Measurements from ENCODE around the gene CTSA.
"Not testable (repeated sequence)": the region's sequence is repeated elsewhere in the genome, so short reads cannot be mapped to it uniquely, and the experiment has no call there.

The CTSA gene

DNA sequence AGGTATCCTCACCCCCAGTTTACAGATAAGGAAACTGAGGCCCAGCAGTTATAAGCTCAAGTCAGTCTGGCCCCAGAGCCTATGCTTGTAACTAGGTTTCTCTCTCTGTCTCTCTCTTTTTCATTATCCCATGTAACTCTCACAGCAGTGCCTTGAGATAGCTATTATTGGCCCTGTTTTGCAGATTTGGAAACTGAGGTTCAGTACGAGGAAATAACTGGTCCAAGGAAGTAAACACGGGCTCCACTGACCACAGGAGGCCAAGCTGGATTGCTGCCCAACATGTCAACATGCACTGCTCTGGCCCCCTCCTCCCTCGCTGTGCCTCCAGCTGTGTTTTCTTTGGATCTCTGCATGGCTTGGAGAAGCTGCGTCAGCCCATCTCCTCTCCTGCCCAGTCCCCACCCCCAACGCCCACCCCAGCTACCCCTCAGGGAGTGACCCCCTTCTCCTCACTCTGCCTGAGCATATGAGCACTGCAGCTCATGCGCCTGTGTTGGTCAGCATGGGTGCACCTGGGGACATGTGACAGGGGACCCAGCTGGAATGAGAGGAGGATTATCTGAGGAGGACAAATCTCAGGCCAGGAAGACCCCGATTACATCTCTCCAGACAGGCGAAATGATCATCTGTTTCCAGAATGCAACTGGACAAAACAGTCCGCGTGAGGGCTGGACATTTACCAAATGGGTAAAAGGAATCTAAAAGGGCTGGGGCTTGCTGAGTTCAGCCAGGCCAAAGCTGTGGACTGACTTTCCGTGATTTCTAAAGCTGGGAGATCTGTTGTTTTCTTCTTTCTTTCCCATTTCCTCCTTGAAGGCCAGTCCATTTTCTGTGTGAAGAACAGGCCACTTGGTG is 28.6 kb downstream of the CTSA start:
- DNase-seq = no peak

DNA sequence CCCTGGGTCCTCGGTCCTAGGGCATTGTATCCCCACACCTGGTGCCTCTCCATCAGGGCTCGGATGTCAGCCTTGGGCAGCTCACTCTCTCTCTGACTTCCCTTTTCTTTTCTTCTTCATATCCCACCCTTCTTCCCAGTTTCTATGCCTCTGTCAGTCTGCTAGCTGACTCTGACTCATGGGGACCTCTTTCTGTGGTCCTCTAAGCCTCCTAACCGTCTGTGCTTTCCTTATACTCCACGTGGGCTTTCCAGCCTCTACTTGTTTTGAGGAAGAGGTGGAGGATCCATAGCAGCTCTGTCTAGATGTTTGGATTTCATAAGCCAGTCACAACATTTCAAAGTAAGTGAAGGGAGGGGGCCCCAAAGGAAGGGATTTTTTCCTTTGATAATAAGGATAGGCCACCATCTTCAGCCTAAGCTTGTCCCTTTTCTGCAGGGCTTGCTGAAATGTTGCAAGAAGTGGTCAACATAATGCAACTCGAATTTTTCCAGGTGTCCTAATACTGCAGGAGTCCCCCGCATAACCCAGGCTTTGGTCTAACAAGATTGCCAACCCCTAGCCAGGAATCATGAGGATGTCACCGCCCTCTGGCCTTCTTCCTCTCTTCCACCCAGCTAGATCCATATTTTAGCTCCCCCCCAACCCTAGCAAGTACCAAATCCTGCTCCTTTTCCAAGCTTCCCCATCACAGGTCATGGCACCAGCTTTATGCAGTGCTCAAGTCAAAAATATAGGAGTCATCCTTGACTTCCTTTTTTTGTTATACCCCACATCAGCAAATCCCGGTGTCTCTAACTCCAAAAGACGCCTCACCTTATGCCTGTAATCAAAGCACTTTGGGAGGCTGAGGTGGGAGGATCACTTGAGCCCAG is 29.6 kb downstream of the CTSA start:
- no peak for DNase-seq

DNA sequence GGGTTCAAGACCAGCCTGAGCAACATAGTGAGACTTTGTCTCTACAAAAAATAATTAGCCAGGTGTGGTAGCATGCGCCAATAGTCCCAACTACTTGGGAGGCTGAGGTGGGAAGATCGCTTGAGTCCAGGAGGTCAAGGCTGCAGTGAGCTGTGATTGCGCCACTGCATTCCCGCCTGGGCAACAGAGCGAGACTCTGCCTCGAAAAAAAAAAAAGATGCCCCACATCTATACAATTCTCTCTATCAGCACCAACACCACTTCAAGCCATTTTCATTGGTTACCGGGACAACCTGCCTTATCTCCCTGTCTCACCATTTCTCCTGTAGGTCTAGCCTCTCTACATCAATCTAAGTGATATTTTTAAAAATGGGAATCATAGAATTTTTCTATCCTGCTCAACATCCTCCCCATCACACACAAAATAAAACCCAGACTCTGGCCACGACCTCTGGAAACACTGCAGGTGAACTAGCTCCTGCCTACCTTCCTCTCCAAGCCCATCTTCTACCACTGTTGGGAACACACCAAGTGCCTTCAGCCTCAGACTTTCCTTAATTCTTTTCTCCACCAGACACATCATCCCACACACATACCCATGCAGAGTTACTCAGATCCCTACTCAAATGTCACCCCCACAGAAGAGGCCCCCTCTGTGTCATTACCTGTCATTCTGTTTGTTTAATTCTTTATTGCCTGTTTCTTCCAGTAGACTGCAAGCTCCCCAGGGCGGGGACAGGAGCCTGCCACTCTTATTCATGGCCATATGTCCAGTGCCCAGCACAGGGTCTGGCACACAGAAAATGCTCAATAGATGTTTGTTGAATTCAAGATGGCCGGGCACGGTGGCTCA is 30.4 kb downstream of the CTSA start:
- no peak for DNase-seq

DNA sequence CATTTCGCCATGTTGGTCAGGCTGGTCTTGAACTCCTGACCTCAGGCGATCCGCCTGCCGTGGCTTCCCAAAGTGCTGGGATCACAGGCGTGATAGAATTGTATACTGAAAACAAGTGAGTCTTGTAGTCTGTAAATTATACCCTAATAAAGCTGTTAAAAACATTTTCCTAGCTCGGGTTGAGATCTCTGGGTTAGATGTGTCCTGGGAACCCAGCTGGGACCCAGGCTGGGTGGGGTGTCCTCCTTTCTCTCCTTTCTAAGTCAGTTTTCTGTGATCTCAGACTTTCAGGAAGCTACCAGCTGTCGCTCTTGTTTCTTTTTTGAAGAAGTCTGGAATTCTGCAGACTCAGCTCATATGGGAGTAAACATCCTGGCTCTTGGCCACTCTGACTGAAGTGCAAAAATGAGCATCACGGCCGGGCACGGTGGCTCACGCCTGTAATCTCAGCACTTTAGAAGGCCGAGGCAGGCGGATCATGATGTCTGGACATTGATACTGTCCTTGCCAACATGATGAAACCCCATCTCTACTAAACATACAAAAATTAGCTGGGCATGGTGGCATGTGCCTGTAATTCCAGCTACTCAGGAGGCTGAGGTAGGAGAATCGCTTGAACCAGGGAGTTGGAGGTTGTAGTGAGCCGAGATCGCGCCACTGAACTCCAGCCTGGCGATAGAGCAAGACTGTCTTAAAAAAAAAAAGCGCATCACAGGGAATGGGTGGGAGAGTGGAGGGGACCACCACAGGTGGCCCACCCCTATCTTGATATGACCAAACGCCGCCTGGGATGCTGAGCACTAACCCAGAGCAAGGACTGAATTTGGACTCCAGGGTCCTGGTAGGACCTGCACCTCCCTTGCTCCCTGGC is 33.5 kb downstream of the CTSA start:
- no peak for DNase-seq

DNA sequence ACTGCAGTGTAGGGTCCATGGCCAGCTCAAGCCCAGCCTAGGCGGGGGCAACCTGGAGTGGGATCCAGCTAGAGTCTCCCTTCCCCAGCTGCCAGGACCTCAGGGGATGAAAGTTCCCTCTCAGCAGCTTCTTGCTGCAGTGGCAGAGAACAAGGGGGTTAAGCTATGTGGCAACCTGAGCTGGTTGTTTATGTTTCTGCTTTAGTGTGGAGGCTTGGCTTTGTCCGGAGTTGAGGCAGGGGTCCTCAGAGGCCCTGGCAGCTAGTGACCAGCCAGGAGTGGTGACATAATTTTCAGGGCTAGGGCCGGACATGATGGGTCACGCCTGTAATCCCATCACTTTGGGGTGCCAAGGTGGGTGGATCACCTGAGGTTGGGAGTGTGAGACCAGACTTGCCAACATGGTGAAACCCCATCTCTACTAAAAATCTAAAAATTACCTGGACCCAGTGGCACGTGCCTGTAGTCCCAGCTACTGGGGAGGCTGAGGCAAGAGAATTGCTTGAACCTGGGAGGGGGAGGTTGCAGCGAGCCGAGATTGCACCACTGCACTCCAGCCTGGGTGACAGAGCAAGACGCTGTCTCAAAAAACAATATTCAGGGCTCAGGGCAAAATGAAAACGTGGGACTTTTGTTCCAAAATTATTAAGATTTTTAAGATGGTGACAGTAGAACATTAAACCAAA is 34.8 kb downstream of the CTSA start:
- no peak for DNase-seq

DNA sequence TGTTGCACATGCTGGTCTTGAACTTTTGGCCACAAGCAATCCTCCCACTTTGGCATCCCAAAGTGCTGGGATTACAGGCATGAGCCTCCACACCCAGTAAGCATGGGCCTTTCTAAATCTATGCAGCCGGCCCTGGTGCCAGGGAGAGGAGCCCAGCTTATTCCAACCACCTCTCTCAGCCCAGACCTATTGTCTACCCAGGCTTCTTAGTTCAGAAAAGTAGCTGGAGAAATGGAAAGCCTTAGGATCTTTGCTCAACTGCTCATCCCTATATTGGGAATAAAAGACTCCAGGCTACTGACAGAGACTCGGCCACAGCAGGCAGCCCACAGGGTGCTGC is 35.6 kb downstream of the CTSA start:
- DNase-seq = no peak

DNA sequence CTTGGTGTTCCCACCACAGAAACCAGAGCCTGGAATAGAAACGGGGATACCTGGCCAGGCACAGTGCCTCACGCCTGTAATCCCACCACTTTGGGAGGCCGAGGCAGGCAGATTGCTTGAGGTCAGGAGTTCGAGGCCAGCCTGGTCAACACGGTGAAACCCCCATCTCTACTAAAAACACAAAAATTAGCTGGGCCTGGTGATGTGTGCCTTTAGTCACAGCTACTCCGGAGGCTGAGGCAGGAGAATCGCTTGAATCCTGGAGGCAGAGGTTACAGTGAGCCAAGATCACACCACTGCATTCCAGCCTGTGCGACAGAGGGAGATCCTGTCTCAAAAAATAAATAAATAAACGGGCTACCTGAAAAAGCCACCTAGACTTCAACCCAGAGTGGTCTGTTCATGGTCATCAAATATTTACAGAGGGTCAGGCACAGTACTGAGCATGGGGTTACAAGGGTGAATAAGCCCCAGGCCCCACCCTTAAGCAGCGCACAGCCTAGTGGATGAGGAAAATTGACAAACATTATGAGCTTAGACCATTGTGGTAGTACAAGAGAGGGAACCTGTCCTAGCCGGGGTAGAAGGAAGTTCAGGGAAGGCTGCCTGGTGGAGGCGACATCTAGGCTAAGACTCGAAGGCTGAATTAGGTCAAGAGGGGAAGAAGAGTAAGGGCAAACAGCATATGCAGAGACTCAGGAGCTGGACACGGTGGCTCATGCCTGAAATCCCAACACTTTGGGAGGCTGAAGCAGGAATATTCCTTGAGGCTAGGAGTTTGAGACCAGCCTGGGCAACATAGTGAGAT is 36.1 kb downstream of the CTSA start:
- no peak for DNase-seq

DNA sequence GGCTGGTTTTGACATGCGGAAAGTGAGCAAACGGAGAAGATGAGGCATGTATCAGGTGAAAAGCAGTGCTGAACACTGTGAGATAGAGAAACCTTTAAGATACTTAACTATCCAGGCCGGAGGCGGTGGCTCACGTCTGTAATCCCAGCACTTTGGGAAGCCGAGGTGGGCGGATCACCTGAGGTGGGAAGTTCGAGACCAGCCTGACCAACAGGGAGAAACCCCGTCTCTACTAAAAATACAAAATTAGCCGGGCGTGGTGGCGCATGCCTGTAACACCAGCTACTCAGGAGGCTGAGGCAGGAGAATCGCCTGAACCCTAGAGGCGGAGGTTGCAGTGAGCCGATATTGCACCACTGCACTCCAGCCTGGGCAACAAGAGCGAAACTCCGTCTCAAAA is 40.5 kb downstream of the CTSA start:
- not testable (repeated sequence) for DNase-seq

DNA sequence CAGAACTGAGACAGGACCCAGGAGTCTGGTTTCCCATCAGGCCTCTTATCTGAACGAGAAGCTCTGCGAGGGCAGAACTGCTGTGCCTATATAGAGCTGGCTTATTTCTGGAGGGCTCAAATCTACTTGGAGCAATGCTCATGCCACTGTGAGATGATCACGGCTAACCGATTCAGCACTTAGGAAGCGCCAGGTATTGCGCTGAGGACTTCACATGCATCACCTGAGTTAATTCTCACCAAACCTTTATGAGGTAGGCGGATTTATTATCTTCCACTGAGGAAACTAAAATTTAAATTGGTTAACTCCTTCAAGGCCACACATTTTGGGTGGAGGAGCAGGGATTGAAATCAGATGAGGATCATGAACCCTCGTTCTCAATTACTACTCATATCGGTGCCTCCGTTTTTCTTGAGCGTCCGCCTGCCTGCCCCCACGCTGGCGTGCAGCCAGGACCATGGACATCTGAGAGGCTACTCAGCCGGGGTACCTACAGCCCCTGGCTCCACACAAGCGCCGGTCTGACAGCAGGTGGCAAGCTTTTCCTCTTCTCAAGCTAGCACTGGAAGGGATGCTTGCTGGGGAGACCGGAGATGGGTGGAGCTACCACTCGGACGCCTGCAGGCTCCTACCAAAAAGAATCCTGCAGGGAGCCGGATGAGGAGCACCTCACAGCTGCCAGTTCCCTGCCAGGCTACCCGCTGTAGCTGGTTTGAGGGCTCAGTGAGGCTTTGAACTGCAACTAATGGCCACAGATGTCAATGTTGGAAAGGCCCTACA is 42.3 kb downstream of the CTSA start:
- DNase-seq = peak; percentile 48

DNA sequence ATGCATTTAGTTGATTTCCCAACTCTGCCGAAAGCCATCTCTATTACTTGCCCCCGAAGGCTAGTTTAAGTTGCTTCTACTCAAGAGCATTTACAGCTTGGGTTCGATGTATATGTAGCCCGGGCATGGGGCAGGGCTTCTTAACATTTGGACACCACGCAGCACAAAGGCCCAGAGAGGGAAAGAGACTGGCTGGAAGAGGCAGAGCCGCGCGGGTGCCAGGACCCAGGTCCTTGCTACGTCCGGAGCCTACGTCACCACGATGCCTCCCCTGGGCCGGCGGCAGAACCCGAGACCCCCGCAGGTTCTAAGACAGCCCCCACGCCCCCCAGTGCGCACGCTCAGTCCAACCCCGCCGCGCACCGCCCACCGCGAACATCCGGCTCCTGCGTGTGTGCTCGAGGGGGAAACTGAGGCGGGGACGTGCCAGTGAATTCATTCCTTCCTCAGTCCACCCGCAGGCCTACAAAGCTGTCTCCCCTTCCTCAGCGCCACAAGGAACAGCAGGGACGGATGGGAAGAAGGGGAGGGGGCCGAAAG is 43.0 kb downstream of the CTSA start:
- no peak for DNase-seq

DNA sequence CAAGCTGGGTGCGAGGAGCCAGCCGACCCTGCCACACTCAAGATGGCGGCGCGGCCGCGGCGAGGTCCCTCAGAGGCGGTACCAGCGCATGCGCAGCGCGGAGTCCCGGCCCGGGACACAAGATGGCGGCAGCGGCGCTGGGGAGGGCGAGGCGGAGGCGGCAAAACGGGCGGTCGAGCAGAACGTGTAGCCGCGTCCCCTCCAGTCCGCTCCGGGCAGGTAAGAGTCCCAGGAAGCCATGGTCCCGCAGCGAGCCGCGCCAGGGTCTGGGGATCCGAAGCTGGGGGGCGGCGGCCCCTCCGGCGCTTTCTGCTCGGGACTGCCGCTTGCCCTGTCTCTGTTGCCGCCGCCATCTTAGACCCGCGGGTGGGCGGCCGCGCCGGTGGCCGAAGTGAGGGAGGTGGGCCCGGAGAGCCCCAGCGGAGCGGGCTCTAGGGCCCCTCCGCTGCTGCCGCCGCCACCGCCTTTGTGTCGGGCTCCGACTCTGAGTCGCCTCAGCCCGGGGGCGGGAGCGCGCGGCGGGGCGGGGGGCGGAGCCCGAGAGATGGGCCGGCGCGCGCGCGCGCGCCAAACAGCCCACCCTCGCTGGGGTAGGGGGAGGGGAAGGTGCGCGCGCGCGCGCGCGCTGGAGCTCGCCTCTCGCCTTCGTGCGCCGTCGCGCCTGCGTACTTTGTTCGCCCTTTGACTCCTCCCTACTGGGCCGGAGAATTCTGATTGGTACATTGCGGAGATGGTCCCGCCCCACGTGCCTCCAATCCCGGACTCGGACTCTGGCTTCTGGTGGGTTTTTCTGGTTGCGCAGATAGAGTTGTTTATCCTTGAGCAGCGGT is 43.7 kb downstream of the CTSA start, which contains the start of gene PCIF1:
Gene PCIF1, plus strand, starts transcription at position 98 of the 830 bp plus-strand sequence. CDS start 4,317 bp downstream, outside the sequence.
- peak; percentile 98 for DNase-seq

DNA sequence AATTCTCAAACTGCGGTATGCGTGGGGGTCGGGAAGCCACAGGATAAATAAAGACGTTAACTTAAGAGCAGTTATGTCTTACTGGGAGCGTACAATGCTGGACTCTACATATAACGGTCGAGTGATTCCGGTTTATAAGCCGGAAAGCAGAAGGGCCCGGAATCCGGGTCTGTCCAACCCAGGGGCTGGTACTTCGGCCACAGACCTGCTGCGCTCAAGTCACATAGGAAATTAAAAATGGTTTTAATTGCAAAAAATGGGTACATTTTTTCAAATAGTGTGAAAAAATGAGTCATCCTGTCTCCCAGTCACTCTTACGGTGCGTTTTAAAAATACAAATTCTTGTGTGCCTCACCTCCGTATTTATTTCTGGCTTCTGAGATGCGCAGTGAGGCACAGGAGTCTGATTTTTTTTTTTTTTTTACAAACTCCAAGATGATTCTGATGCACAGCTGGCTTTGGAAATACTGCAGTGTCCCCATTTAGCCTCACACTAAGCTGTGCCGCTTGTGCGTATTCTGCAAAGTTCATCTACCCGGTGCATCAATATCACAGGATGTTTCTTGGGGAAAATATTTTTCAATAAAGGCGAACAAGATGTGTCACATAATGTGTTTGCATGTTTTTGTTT is 44.4 kb downstream of the CTSA start:
- DNase-seq = no peak

DNA sequence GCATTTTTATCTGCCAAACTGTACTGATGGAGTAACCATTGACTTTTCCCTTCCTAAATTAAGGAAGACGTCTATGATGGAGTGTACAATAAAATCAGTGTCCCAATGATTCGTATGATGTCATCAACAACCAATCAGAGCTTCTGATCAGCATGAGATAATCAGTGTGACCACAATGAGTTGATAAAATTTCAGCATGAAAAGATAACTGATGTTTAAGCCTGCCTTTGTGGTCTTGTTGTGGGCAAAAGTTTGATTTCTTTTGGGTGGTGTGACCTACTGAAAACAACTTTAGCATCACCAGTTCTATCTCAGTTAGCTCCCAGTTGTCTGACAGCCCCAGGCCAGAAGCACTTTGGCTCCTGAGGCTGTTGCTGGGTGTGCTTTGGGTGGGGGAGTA is 46.6 kb downstream of the CTSA start:
- no peak for DNase-seq

DNA sequence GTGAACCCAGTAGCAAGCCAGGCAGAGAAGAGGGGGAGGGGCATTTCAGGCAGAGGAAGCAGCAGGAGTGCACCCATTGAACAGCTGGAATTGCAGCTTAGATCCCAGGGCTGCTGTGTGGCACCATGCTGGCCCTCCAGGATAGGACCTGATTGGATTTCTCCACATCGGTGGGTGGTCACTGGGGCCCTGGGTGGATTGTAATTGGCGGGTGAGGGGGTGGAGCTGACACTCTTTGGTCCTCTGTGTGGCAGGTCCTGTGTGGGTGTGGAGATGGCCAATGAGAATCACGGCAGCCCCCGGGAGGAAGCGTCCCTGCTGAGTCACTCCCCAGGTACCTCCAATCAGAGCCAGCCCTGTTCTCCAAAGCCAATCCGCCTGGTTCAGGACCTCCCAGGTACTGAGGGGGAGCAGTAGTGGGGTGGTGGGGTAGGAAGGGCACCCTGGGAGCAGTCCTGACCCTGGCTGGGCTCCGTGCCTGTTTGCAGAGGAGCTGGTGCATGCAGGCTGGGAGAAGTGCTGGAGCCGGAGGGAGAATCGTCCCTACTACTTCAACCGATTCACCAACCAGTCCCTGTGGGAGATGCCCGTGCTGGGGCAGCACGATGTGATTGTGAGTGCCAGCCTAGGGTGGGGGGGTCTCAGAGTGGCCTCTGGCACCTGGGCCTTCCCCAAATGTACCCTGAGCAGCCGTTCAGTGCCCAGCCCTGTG is 47.7 kb downstream of the CTSA start:
- DNase-seq = no peak

DNA sequence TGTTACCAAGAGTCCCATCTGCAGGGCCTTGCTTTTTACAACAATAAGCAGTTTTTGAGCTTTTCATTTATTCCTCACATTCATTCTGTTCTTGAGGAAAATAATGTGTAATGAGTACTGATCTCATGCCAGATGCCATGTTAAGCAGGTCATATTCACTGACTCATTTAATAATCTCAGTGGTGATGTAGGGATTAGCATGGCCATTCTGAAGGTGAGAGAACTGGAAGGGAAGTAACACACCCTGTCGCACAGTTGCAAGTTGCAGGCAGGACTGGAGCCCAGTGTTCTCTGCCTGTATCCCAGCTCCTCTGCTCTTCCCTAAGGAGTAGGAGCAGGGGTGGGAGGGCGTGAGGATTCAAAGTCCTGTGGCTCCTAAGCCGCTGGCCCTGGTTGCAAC is 48.9 kb downstream of the CTSA start:
- no peak for DNase-seq

DNA sequence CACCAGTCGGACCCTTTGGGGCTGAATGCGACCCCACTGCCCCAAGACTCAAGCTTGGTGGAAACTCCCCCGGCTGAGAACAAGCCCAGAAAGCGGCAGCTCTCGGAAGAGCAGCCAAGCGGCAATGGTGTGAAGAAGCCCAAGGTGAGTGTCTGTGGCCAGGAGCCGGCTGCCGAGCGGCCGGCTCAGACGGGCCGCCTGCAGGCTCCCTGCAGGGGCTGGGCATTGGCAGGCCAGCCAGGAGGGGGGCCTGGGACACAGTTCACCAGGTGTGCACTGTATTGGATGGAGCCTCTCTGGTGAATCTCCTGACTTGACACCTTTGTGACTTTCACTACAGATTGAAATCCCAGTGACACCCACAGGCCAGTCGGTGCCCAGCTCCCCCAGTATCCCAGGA is 49.3 kb downstream of the CTSA start:
- DNase-seq = no peak

DNA sequence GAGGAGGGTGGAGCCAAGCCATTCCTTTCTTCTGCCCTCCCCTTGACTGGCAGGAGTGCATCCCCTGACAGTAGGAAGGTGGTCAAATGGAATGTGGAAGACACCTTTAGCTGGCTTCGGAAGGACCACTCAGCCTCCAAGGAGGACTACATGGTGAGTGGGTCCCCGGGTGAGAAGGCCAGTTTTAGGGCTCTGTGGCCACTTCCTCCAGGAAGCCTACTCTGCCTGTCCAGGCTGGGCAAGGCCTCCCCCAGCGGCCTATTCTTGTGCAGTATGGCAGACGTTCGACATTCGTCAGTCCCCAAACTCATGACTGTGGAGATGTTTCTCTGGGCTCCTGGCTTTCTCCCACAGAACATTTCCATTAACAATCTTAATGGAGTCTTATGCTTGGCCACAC is 52.5 kb downstream of the CTSA start:
- no peak for DNase-seq
